ENCODE measurements around the gene MTERF2.

Gene MTERF2

GRCh38 chr12:106954462-106955376, 32.2 kb downstream of the MTERF2 start:
- DNase-seq (ENCODE audit: low read depth in 3 of 3): no peak

- no peak for DNase-seq (ENCODE audit: low read depth in 3 of 3)
Observed at GRCh38 chr12:106953352-106954250, 33.3 kb downstream of the MTERF2 start.

GRCh38 chr12:106950591-106950990, 36.4 kb downstream of the MTERF2 start:
- no peak for DNase-seq (ENCODE audit: low read depth in 3 of 3)

- no peak for DNase-seq (ENCODE audit: low read depth in 3 of 3)
Observed at GRCh38 chr12:106947461-106947860, 39.5 kb downstream of the MTERF2 start.

GRCh38 chr12:106945261-106945851, 41.6 kb downstream of the MTERF2 start:
- DNase-seq (ENCODE audit: low read depth in 3 of 3): no peak

- DNase-seq (ENCODE audit: low read depth in 3 of 3): no peak
Observed at GRCh38 chr12:106942775-106943174, 44.2 kb downstream of the MTERF2 start.

- DNase-seq (ENCODE audit: low read depth in 3 of 3): no peak
Observed at GRCh38 chr12:106941481-106942156, 45.3 kb downstream of the MTERF2 start.

GRCh38 chr12:106934277-106934676, 52.7 kb downstream of the MTERF2 start:
- no peak for DNase-seq (ENCODE audit: low read depth in 3 of 3)

Data from stimulated activated CD4-positive, alpha-beta T cell treated with anti-CD3 and anti-CD28 coated beads, TNF-alpha, amount 100 ng/mL, for 48 hours (primary cell).